Left cardiac atrium (tissue), 4 donors: Measurements from ENCODE around the gene RAB11FIP4. TPM values are rescaled to one million over a fixed set of nuclear protein-coding genes. Genes with fewer than 3 reads are reported as not detected.

Experiments
- ATAC-seq, 2 donors: fragments of 200-7000 bp; cut with Tn5 transposase; one replicate each; pipeline ENCODE4 v1.9.1; 2020; ENCODE audit warnings: mild to moderate bottlenecking in 2 of 2, moderate library complexity in 2 of 2
- DNase-seq: peaks from one replicate; pipeline ENCODE4 v3.0.0-alpha.2; 2020
- intact Hi-C, 2 donors: fragments of 100-400 bp; cut with DNase I; formaldehyde crosslinking; loops; one replicate each; pipeline versions ENCODE4 v1.14.1 to v1.15.1; 2022 to 2023
- total RNA-seq, 2 donors: library from RNA; stranded (reverse); fragmentation: NEBNext Ultra II Directional; extraction: Animal tissue kit (Norgen Biotek cat#: 25700); gene quantifications; one replicate each; pipeline ENCODE4 v1.2.1, GENCODE V29; 2021
- donor health status: DM: no; HTN: yes; CAD: no.
- donor health status: DM: no; HTN: yes; CAD: no; lungs with severe emphysema.
- donor health status: DM: yes; HTN: yes; CAD: no.
- donor health status: Dilated cardiomyopathy.

Gene RAB11FIP4
- total RNA-seq, 2 donors from 2014 or later, result 3.1 to 6.1 TPM

GRCh38 chr17:31525801-31526549 lies 134.5 kb downstream of the RAB11FIP4 start:
- intact Hi-C loops, result loop anchor here in 1 of 2 donors (2.0 to 5.0 kb wide), 2 partner anchors 89 to 139 kb away; no protein-coding TSS in a partner anchor
- DNase-seq (no peak), ATAC-seq (no peak)

DNA sequence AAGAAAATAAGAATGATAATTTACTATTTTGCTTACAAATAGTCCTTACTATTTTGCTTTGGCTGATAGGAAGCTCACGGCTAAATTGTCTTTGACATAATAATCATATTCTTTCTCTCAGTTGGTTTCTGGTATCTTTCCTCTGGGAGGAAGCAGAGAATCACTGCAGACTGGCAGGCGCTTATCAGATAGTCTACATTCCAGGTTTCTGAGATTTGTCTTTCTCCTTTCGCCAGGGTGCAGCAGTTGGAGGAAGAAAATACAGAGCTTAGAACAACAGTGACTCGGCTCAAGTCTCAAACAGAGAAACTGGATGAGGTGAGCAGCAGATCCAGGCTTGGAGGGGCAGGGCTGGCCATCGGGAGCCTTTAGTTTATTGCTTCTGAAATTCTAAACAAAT lies 136.1 kb downstream of the RAB11FIP4 start:
- DNase-seq (no peak), ATAC-seq (peak in 1 of 2 donors; percentile 43)
- intact Hi-C loops, result loop anchor here in 1 of 2 donors (5.0 kb wide), 1 partner anchor 140 kb away; no protein-coding TSS in a partner anchor

DNA sequence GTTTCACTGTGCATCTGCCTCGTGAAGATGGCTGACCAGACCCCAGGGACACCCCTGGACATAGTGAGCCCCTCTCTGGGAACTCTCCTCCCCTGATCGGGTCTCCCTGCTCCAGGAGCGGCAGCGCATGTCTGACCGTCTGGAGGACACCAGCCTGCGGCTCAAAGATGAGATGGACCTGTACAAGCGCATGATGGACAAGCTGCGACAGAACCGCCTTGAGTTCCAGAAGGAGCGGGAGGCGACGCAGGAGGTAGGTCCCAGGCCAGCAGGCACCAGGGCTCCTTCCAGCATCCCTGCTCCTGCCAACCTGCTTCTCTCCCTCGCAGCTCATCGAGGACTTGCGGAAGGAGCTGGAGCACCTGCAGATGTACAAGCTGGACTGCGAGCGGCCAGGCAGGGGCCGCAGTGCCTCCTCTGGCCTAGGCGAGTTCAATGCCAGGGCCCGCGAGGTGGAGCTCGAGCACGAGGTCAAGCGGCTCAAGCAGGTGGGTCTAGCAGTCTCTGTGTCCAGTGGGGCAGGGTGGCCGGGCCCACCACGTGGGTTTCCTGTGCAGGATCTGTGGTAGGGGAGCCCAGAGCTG lies 136.9 kb downstream of the RAB11FIP4 start:
- DNase-seq (no peak), ATAC-seq (no peak)
- intact Hi-C loops, result loop anchor here in 1 of 2 donors (5.0 kb wide), 1 partner anchor 141 kb away; no protein-coding TSS in a partner anchor

DNA sequence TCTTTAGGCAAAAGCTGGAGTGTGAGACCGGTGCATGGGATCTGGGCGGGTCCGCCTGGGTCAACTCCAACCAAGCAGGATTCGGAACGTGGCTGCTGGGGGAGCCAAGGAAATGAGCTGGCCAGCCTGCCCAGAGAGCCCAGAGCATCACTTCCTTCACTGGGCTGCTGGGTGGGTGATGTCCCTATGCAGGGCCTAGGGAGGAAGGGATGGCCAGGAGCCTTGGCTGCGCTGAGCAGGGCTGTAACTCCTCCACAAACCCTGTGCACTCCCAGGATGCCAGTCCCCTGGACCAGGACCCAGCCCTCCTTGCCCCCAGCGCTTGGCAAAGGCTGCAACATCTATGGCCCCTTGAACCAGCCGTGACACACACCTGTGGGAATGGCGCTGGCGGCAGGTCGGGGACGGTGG lies 138.4 kb downstream of the RAB11FIP4 start:
- intact Hi-C loops, result loop anchor here in 1 of 2 donors (5.0 kb wide), 1 partner anchor 143 kb away; no protein-coding TSS in a partner anchor
- ATAC-seq, result no peak

GRCh38 chr17:31530391-31530985 lies 139.0 kb downstream of the RAB11FIP4 start:
- no peak for ATAC-seq
- intact Hi-C loops, result no loop called here
- no peak for DNase-seq

More for the DNA sequence above, 138.4 kb downstream of the RAB11FIP4 start:
- DNase-seq, result no peak

DNA sequence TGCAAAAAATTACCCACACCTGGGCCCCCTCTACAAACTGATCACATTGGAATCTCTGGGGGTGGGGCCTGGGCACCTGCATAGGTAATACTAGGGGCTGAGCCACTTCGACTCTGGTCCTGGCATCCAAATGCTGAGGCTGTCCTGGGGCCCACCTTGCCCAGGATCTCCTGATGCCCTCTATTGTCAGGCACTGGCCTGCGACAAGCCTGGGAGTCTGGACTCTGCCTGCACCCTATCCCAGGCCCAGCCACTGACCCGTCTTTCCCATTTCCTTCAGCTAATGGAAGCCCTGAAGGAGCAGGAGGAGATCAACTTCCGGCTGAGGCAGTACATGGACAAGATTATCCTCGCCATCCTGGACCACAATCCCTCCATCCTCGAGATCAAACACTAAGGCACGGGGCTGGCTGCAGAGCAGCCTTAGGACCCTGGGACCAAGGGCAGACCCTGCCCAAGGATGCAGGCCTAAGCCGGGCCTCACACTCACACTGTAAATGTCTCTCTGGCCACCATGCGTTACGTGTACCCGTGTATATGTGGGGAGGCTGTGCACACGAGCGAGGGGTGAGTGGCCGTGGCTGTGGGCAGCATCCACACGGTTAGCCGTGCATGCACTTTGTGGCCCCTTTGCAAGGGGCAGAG lies 140.0 kb downstream of the RAB11FIP4 start:
- ATAC-seq (no peak), DNase-seq (no peak)
- intact Hi-C loops, result no loop called here

DNA sequence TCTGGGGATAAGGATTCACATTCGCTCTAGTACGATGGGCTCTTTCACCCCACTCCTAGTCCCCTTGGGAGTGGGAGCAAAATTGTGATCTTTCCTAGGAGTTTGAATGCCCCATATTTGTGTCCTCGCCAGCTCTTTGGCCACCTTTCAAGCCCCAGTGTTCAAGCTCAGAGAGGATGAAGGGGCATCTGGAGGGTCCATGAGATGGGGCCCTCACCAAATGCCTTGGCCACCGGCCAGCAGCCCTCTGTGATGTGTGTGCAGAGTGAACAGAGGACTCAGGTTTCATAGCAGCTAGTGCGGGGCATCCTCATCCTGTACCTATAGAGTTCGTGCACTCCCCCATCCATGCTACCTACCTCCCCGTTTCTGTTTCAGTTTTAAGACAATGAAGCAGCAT lies 140.6 kb downstream of the RAB11FIP4 start:
- ATAC-seq (no peak), DNase-seq (no peak)
- intact Hi-C loops, result no loop called here

DNA sequence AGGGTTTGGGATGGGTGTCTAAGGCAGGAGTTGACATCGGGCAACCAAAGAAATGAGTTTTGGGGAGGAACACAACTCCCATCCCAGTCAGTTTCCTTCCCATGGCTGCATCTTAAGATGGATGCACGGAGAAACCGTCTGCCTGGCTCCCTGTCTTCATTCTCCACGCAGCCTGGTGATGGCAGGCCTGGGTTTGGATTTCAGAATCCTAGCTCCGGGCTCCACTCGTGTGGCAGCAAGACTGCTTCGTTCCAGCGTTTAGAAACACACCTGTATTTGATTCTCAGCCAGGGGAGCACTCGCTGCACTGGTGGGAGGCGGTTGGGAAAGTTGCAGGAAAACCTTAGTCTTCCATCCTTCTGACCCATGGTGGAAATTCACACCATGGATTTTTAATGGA lies 141.1 kb downstream of the RAB11FIP4 start:
- intact Hi-C loops, result no loop called here
- no peak for DNase-seq
- no peak for ATAC-seq

GRCh38 chr17:31533546-31534155 lies 142.2 kb downstream of the RAB11FIP4 start:
- peak; percentile 58 for DNase-seq
- intact Hi-C loops, result no loop called here
- peak in 1 of 2 donors; percentile 88 for ATAC-seq

DNA sequence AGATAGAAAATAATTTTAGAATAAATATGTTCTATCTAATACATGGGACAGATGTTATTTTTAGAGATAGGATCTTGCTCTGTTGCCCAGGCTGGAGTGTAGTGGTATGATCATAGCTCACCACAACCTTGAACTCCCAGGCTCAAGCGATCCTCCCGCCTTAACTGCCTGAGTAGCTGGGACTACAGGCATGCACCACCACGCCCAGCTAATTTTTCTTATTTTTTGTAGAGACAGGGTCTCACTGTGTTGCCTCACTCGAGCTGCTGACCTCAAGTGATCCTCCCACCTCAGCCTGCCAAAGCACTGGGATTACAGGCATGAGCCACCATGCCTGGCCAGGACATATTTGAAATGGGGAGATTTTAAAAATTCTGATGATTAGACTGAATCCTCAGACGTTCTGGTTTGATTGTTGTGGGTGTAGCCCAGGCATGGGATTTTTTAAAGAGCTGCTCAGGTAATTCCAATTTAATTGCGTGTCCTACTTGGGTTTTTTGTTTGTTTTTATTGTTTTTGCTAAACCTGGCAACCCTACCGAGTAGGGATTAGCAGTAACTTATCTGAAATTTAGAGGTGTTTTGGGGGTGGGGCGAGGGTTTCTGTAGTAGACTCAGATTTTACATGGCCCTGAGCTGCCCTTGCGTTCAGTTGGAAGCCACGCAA lies 142.9 kb downstream of the RAB11FIP4 start:
- intact Hi-C loops, result no loop called here
- DNase-seq (no peak), ATAC-seq (peak; percentile 27 to 64)

DNA sequence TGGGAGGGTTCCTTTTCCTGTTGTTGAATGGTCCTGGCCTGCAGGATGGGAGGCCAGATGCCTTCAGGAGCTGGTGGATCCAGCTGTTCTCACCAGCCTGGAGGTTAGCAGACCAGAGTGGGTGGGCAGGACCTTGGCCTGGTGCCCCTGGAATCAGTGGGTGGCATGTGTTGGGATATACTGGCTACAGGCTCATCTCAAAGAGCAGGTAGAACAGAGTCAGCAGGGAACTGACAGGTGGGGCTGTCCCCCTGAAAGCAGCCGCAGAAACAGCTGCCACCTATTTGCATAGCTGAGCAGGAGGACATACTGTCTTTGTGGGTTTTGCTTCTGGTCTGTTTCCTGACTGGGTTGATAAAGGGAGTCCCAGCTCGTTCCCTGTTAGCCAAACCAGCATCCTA lies 144.1 kb downstream of the RAB11FIP4 start:
- DNase-seq, result no peak
- no peak for ATAC-seq
- intact Hi-C loops, result no loop called here

DNA sequence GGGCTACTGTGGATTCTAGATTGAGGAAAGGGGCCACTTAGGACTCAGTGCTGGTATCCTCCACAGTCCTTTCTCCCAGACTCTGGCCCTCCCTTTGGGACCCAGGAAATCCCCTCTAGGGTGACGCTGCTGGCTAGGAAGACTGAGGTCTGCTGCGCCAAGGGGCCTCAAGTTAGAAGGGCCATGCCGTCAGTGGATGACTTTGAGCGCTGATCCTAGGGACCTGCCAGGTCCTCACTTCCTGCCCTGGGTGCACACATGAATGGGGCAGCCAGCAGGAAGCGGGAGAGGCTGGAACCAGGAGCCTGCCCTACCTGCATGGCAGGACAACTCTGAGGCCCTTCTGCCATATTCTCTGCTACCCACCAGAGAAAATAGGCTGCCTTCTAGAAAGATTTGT lies 145.0 kb downstream of the RAB11FIP4 start:
- DNase-seq, result no peak
- ATAC-seq, result no peak
- intact Hi-C loops, result no loop called here

GRCh38 chr17:31537565-31538011 lies 146.1 kb downstream of the RAB11FIP4 start:
- intact Hi-C loops, result no loop called here
- ATAC-seq, result no peak

DNA sequence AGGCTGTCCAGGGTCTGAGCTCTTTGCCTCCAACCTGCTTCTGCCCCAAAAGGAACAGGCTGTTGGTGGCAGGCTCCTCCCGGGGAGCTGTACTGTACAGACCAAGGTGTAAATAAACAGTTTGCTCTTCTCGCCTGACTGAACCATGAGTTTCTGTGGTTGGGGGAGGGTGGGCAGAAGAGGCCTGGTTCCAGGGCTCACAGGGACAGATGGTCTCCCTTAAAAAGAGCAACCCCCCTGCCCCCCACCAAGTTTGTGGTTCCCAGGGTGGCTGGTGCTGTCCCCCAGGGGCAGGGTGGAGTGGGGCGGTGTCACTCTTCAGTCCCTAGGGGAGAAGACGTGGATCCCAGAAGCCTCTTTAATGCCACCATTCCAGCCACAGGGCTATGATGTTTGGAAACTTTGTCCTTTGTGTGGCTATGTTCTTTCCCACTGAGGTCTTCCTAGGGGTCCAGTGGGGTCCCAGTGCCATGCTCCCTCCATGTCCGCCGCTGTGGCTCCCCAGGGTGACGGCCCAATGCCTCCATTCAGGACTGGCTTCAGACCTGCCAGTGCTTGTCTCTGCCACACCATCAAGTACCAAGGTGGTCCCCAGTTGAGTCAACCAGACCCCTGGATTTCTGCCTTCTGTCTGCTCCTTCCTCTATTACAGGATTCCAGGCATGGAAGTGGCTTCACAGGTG lies 146.7 kb downstream of the RAB11FIP4 start:
- intact Hi-C loops, result no loop called here
- no peak for DNase-seq
- ATAC-seq, result no peak

More at GRCh38 chr17:31537565-31538011, 146.1 kb downstream of the RAB11FIP4 start:
- DNase-seq, result no peak

GRCh38 chr17:31540602-31541307 lies 149.3 kb downstream of the RAB11FIP4 start:
- no peak for DNase-seq
- no peak for ATAC-seq
- intact Hi-C loops, result no loop called here

- intact Hi-C loops, result no loop called here
- peak in 1 of 2 donors; percentile 51 for ATAC-seq
- no peak for DNase-seq
Observed at GRCh38 chr17:31541559-31541958, 150.1 kb downstream of the RAB11FIP4 start.

GRCh38 chr17:31544186-31544585 lies 152.7 kb downstream of the RAB11FIP4 start:
- DNase-seq, result no peak
- no peak for ATAC-seq
- intact Hi-C loops, result no loop called here
